ENCODE results near the gene ZNF24.

ZNF24 gene

DNA sequence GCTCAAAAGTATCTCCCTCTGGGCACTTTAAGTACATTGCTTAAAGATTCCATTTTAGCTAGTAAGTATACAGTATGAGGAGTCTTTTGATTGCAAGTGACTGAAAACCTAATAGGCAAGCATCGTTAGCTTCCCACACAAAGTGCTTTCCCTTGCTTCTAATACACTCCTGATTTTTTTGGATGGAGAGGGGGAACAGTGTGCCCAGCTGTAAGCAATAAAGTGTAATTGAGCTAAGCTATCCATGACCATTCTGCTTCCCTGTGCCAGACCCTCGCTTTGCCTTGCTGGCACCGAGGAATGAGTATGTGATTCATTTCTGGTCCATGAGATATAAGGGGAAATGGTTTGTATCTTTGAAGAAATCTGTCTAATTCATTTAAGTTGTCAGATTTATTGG is 3.8 kb upstream of the ZNF24 start:
- Histone ChIP-seq H3K4me1 (ENCODE audit: insufficient read depth, low read length, severe bottlenecking) (peaks cover 22% of the 10 kb centered on the region), H3K9ac (ENCODE audit: low read length) (no peak overlapping the region), H3K79me2 (ENCODE audit: insufficient read depth, low read length) (peaks cover 7% of the 10 kb centered on the region), H3F3A (ENCODE audit: insufficient read depth, low read length) (no peaks in the 10 kb centered on the region), H3K4me2 (ENCODE audit: low read length) (no peak overlapping the region), H3K36me3 (ENCODE audit: insufficient read depth, low read length) (peaks cover 3% of the 10 kb centered on the region), H3K27ac (ENCODE audit: low read depth, low read length, poor library complexity, severe bottlenecking) (no peak overlapping the region), H3K4me3 (ENCODE audit: low read depth, low read length, poor library complexity, severe bottlenecking) (no peak overlapping the region), H3K27me3 (ENCODE audit: insufficient read depth, low read length) (no peaks in the 10 kb centered on the region), H2AFZ (ENCODE audit: low read length) (no peak overlapping the region), H3K9me3 (ENCODE audit: low read length) (peaks cover 11% of the 10 kb centered on the region; the same call in 1 of the 2 replicates), H4K20me1 (ENCODE audit: insufficient read depth, low read length) (peaks cover 5% of the 10 kb centered on the region; the same call in 1 of the 2 replicates), H3K9me2 (ENCODE audit: low read depth, low read length) (no peaks in the 10 kb centered on the region)
- TF ChIP-seq EZH2 (IDR thresholded peaks at IDR 0.05; ENCODE audit: borderline replicate concordance, low read length): no peak
- TF ChIP-seq, protein P1, sequence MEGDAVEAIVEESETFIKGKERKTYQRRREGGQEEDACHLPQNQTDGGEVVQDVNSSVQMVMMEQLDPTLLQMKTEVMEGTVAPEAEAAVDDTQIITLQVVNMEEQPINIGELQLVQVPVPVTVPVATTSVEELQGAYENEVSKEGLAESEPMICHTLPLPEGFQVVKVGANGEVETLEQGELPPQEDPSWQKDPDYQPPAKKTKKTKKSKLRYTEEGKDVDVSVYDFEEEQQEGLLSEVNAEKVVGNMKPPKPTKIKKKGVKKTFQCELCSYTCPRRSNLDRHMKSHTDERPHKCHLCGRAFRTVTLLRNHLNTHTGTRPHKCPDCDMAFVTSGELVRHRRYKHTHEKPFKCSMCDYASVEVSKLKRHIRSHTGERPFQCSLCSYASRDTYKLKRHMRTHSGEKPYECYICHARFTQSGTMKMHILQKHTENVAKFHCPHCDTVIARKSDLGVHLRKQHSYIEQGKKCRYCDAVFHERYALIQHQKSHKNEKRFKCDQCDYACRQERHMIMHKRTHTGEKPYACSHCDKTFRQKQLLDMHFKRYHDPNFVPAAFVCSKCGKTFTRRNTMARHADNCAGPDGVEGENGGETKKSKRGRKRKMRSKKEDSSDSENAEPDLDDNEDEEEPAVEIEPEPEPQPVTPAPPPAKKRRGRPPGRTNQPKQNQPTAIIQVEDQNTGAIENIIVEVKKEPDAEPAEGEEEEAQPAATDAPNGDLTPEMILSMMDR (IDR thresholded peaks at IDR 0.05; ENCODE audit: low read length): no peak

DNA sequence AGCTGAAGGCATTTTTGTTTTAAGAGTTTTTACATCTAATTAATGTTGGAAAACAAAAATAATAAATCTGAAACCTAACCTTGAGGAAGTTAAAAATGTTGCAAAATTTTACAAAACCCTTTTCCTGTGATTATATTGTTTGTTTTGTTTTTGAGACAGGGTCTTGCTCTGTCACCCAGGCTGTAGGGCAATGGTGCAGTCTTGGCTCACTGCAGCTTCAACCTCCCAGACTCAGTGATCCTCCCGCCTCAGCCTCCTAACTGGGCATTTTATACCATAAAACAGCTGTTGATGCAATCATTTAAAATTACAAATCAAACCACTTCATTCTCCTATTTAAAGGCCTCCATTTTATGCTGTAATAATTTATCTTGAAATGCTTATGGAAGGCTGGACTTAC is 1.7 kb upstream of the ZNF24 start:
- Histone ChIP-seq H4K20me1 (ENCODE audit: insufficient read depth, low read length) (peaks cover 5% of the 10 kb centered on the region; the same call in 1 of the 2 replicates), H3K9ac (ENCODE audit: low read length) (peak overlapping the region; percentile 13; the same call in 1 of the 2 replicates), H3K27me3 (ENCODE audit: insufficient read depth, low read length) (no peaks in the 10 kb centered on the region), H3K36me3 (ENCODE audit: insufficient read depth, low read length) (peaks cover 22% of the 10 kb centered on the region), H3K4me3 (ENCODE audit: low read depth, low read length, poor library complexity, severe bottlenecking) (no peak overlapping the region), H3K9me3 (ENCODE audit: low read length) (no peaks in the 10 kb centered on the region), H3K9me2 (ENCODE audit: low read depth, low read length) (no peaks in the 10 kb centered on the region), H3K4me1 (ENCODE audit: insufficient read depth, low read length, severe bottlenecking) (peaks cover 26% of the 10 kb centered on the region), H3K79me2 (ENCODE audit: insufficient read depth, low read length) (peaks cover 28% of the 10 kb centered on the region), H2AFZ (ENCODE audit: low read length) (peak overlapping the region; percentile 93; the same call in 1 of the 2 replicates), H3K27ac (ENCODE audit: low read depth, low read length, poor library complexity, severe bottlenecking) (peak overlapping the region; percentile 68), H3K4me2 (ENCODE audit: low read length) (peak overlapping the region; percentile 79), H3F3A (ENCODE audit: insufficient read depth, low read length) (no peaks in the 10 kb centered on the region)
- TF ChIP-seq, protein P1 (IDR thresholded peaks at IDR 0.05; ENCODE audit: low read length): no peak
- no peak for TF ChIP-seq EZH2 (IDR thresholded peaks at IDR 0.05; ENCODE audit: borderline replicate concordance, low read length)

DNA sequence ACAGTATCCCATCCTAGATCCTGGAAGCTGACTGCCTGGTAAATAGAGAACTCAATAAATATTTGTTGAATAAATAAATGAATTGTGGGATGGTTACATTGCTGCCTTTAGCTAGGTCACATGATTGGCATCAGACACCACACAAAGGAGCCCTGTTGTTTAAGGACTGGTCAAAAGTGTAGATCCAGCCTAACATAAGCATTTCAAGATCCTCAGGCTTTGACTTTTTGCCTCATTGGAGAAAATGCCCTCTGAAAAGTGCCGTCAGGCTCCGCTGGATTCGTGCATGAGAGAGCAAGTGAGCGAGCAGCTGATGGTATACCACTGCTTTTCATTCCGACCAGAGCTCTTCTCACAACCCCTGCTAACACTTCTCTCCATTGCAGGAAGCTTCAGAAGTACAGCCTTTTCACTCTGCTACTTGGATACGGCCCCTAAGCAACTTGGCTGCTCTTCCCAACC is 1.3 kb upstream of the ZNF24 start:
- H4K20me1 ChIP-seq (ENCODE audit: insufficient read depth, low read length): peaks cover 5% of the 10 kb centered on the region; the same call in 1 of the 2 replicates
- peaks cover 27% of the 10 kb centered on the region for H3K36me3 ChIP-seq (ENCODE audit: insufficient read depth, low read length)
- peak overlapping the region; percentile 93; the same call in 1 of the 2 replicates for H2AFZ ChIP-seq (ENCODE audit: low read length)
- H3K27me3 ChIP-seq (ENCODE audit: insufficient read depth, low read length): no peaks in the 10 kb centered on the region
- H3K9me2 ChIP-seq (ENCODE audit: low read depth, low read length): no peaks in the 10 kb centered on the region
- H3K27ac ChIP-seq (ENCODE audit: low read depth, low read length, poor library complexity, severe bottlenecking): peak overlapping the region; percentile 68
- H3K4me2 ChIP-seq (ENCODE audit: low read length): peak overlapping the region; percentile 79
- peaks cover 26% of the 10 kb centered on the region for H3K4me1 ChIP-seq (ENCODE audit: insufficient read depth, low read length, severe bottlenecking)
- peaks cover 33% of the 10 kb centered on the region for H3K79me2 ChIP-seq (ENCODE audit: insufficient read depth, low read length)
- H3K4me3 ChIP-seq (ENCODE audit: low read depth, low read length, poor library complexity, severe bottlenecking): peak overlapping the region; percentile 83
- peak overlapping the region; percentile 13; the same call in 1 of the 2 replicates for H3K9ac ChIP-seq (ENCODE audit: low read length)
- TF ChIP-seq, protein P1 (IDR thresholded peaks at IDR 0.05; ENCODE audit: low read length): no peak
- TF ChIP-seq EZH2 (IDR thresholded peaks at IDR 0.05; ENCODE audit: borderline replicate concordance, low read length): no peak
- no peaks in the 10 kb centered on the region for H3F3A ChIP-seq (ENCODE audit: insufficient read depth, low read length)
- H3K9me3 ChIP-seq (ENCODE audit: low read length): no peaks in the 10 kb centered on the region

Data from OCI-LY1 (cell line).